PC-9 (cell line): ENCODE results near the gene MATN1. TPM values are rescaled to one million over a fixed set of nuclear protein-coding genes. Genes with fewer than 3 reads are reported as not detected.

Experiments
- BruUV-seq: library from RNA; stranded (reverse); fragments of 400-500 nt; replicated peaks from 2 replicates; lab custom pipeline; 2021; lab: Mats Ljungman, UMichigan
- CTCF ChIA-PET: fragments of 300-600 bp; sonication (Branson Sonifier 250); formaldehyde crosslinking; loops from one replicate; lab custom pipeline; 2022; ENCODE audit warnings: antibody characterized with exemption; lab: Charles Lee
- POLR2A ChIA-PET: fragments of 300-600 bp; sonication (Branson Sonifier 250); formaldehyde crosslinking; loops from one replicate; lab custom pipeline; 2022; ENCODE audit warnings: antibody characterized with exemption; ENCODE audit not compliant: unreplicated experiment; lab: Charles Lee
- DNase-seq, 2 experiments: peaks; one replicate each; pipeline versions ENCODE4 v3.0.0 to v3.0.0-alpha.2; 2015 to 2022; ENCODE audit warnings: mixed read lengths in 1 of 2
- H2AFZ ChIP-seq: fragments of 200-600 bp; sonication (generic); 2 replicates; pipeline ENCODE4 v1.8.1; 2017; ENCODE audit warnings: antibody characterized with exemption
- H3F3A ChIP-seq: fragments of 200-600 bp; sonication (generic); 2 replicates; pipeline ENCODE4 v1.8.1; 2017; ENCODE audit warnings: antibody characterized with exemption, mild to moderate bottlenecking, low read depth; ENCODE audit not compliant: insufficient read depth
- H3K27ac ChIP-seq: fragments of 200-600 bp; sonication (generic); 2 replicates; pipeline ENCODE4 v1.6.1; 2016; ENCODE audit warnings: mixed run types
- H3K27me3 ChIP-seq: fragments of 200-600 bp; sonication (generic); 2 replicates; pipeline ENCODE4 v1.6.1; 2016; ENCODE audit warnings: low read depth, mixed run types; ENCODE audit not compliant: insufficient read depth
- H3K36me3 ChIP-seq: fragments of 200-600 bp; sonication (generic); 2 replicates; pipeline ENCODE4 v1.6.1; 2016; ENCODE audit warnings: low read depth, mixed run types
- H3K4me1 ChIP-seq: fragments of 200-600 bp; sonication (generic); replicated peaks from 2 replicates; pipeline ENCODE4 v1.6.1; 2016; ENCODE audit warnings: mixed run types; ENCODE audit not compliant: insufficient read depth
- H3K4me2 ChIP-seq: fragments of 200-600 bp; sonication (generic); 2 replicates; pipeline ENCODE4 v1.6.1; 2017; ENCODE audit warnings: mixed run types
- H3K4me3 ChIP-seq: fragments of 200-600 bp; sonication (generic); 2 replicates; pipeline ENCODE4 v1.6.1; 2016; ENCODE audit warnings: mixed run types
- H3K79me2 ChIP-seq: fragments of 200-600 bp; sonication (generic); 2 replicates; pipeline ENCODE4 v1.6.1; 2017; ENCODE audit warnings: low read depth, mixed run types
- H3K9me2 ChIP-seq: fragments of 200-600 bp; sonication (generic); 2 replicates; pipeline ENCODE4 v1.8.1; 2017; ENCODE audit warnings: mild to moderate bottlenecking; ENCODE audit not compliant: insufficient read depth
- H3K9me3 ChIP-seq: fragments of 200-600 bp; sonication (generic); 2 replicates; pipeline ENCODE4 v1.8.1; 2016; ENCODE audit warnings: low read depth; ENCODE audit not compliant: insufficient read depth
- H4K20me1 ChIP-seq: fragments of 200-600 bp; sonication (generic); 2 replicates; pipeline ENCODE4 v1.8.1; 2017; ENCODE audit not compliant: insufficient read depth
- CTCF ChIP-seq: fragments of 200-600 bp; sonication (generic); conservative IDR thresholded peaks from 2 replicates; pipeline ENCODE4 v1.6.1; 2017; ENCODE audit warnings: mixed run types, antibody characterized with exemption, mild to moderate bottlenecking, moderate library complexity
- EZH2 ChIP-seq: fragments of 200-600 bp; sonication (generic); IDR thresholded peaks from 2 replicates; pipeline ENCODE4 v1.8.0; 2017; ENCODE audit warnings: antibody characterized with exemption, low read depth
- intact Hi-C: fragments of 100-400 bp; cut with micrococcal nuclease; formaldehyde crosslinking; loops from one replicate; pipeline ENCODE4 v1.10.0; 2022; ENCODE audit not compliant: unreplicated experiment
- total RNA-seq: library from RNA; stranded (reverse); gene quantifications from 2 replicates; pipeline ENCODE4 v1.2.3, GENCODE V29; 2021

The MATN1 gene
- total RNA-seq, 1 experiment from 2014 or later = 0.37 TPM

GRCh38 chr1:30720271-30721223 lies 2.8 kb downstream of the MATN1 start:
- ChIA-PET POLR2A (interaction anchor here (0.6 kb wide), 1 partner anchor 59 kb away, joined by 4 read pairs; no protein-coding TSS in a partner anchor), CTCF (interaction anchor here (0.6 to 3.3 kb wide), 2 partner anchors 59 to 202 kb away, joined by 3 to 84 read pairs; no protein-coding TSS in a partner anchor)
- H2AFZ ChIP-seq = no peak overlapping the region
- DNase-seq = no peak
- no peaks in the 10 kb centered on the region; the same call in 1 of the 2 replicates for H4K20me1 ChIP-seq
- no peak for TF ChIP-seq EZH2
- no peak for TF ChIP-seq CTCF
- no peaks in the 10 kb centered on the region for H3K9me3 ChIP-seq
- no peaks in the 10 kb centered on the region for H3K79me2 ChIP-seq
- no TSS peak for BruUV-seq
- H3K4me3 ChIP-seq = no peak overlapping the region
- H3K4me1 ChIP-seq = 0 out of 2 replicates have a peak, but pooled peaks cover 5% of the 10 kb centered on the region
- H3F3A ChIP-seq = no peaks in the 10 kb centered on the region
- H3K36me3 ChIP-seq = no peaks in the 10 kb centered on the region
- no peaks in the 10 kb centered on the region for H3K9me2 ChIP-seq
- H3K4me2 ChIP-seq = no peak overlapping the region
- H3K27me3 ChIP-seq = no peaks in the 10 kb centered on the region
- H3K27ac ChIP-seq = no peak overlapping the region
- intact Hi-C loops = no loop called here

DNA sequence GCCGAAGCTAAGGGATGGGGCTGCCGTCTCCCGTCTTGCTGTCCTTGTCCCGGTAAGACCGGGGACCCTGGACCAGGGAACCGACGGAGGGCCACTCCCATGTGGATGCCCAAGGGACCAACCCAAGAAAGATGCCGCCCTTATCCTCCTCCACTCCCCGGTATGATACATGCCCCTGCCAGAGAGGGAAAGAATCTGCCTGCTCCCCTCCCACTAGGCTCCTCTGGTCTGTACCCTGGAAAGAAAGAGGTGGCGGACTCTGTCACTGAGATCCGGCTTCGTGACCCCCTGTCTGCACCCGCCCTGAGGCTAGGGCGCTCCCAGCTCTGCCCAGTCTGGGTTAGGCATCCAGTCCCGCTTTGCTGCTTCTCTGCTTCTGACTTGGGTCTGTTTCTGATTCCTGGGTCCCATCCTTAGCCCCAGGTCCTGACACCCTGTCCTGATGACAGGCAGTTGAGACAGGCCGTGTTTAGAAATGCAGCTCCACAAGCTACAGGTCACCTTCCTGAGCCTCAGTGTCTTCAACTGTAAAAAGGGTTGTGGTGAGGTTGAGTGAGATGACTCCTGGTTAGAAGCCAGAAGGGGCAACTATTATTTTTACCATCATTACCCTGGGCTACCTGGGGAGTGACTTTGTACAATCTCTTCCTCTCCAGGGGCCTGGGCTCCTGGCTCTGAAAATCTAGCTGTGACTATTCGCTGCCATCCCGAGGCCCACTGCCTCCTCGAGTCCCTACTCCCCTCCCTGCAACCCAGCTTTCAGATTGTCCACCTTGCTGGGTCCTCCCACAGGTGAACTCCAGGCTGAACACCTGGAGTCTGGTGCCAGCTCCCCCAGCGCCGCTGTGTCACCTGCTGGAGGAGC lies 3.7 kb downstream of the MATN1 start:
- POLR2A ChIA-PET = no interaction called here

More for the DNA sequence above, 3.7 kb downstream of the MATN1 start:
- H3K36me3 ChIP-seq = no peaks in the 10 kb centered on the region
- H3K9me3 ChIP-seq = no peaks in the 10 kb centered on the region
- H3K4me3 ChIP-seq = peak overlapping the region; percentile 77
- intact Hi-C loops = loop anchor here (1.0 to 5.0 kb wide), 5 partner anchors 37 to 1069 kb away; partner anchors contain the start of gene LAPTM5
- no peaks in the 10 kb centered on the region for H3K27me3 ChIP-seq
- no peaks in the 10 kb centered on the region for H3K9me2 ChIP-seq
- no peak overlapping the region for H2AFZ ChIP-seq
- H3K79me2 ChIP-seq = no peaks in the 10 kb centered on the region
- CTCF ChIA-PET = interaction anchor here (0.6 to 3.3 kb wide), 7 partner anchors 39 to 1069 kb away, joined by 3 to 84 read pairs (median 3); no protein-coding TSS in a partner anchor
- BruUV-seq = TSS peak; percentile 38
- H3K27ac ChIP-seq = no peak overlapping the region
- peak; percentile 42 to 78 for DNase-seq
- H3K4me2 ChIP-seq = peak overlapping the region; percentile 88
- H4K20me1 ChIP-seq = no peaks in the 10 kb centered on the region; the same call in 1 of the 2 replicates
- H3K4me1 ChIP-seq = 0 out of 2 replicates have a peak, but pooled peaks cover 5% of the 10 kb centered on the region
- no peaks in the 10 kb centered on the region for H3F3A ChIP-seq
- peak; percentile 39; the same call in 1 of the 2 replicates for TF ChIP-seq CTCF
- TF ChIP-seq EZH2 = no peak
